Stimulated activated CD8-positive, alpha-beta memory T cell treated with anti-CD3 and anti-CD28 coated beads, Interleukin-2, amount 100 ng/mL, for 1 hour (primary cell): ENCODE results near the gene RNF208.
A peak's percentile ranks its signal among the peaks of the same experiment; 100 is the strongest.
"Not testable (repeated sequence)": the region's sequence is repeated elsewhere in the genome, so short reads cannot be mapped to it uniquely, and the experiment has no call there.

Experiments
- DNase-seq, 2 donors: peaks; one replicate each; pipeline ENCODE4 v3.0.0-alpha.2; 2020; ENCODE audit warnings: low read depth in 2 of 2

The RNF208 gene

GRCh38 chr9:137222190-137223077, at the start of gene RNF208:
TSS of gene RNF208 (minus strand) at chr9:137222240. CDS start at chr9:137221212, 1,028 bp downstream.
- no peak for DNase-seq

- DNase-seq = no peak
Measured at GRCh38 chr9:137271696-137272076, 49.6 kb upstream of the RNF208 start.

- DNase-seq = no peak
Measured at GRCh38 chr9:137270929-137271695, 49.1 kb upstream of the RNF208 start.

GRCh38 chr9:137269231-137269772, 47.3 kb upstream of the RNF208 start:
- DNase-seq = no peak

- DNase-seq = no peak
Measured at GRCh38 chr9:137268538-137269201, 46.6 kb upstream of the RNF208 start.

- no peak for DNase-seq
Measured at GRCh38 chr9:137267933-137268355, 45.9 kb upstream of the RNF208 start.

- no peak for DNase-seq
Measured at GRCh38 chr9:137266585-137267453, 44.8 kb upstream of the RNF208 start.

GRCh38 chr9:137266162-137266527, 44.1 kb upstream of the RNF208 start:
- no peak for DNase-seq

- DNase-seq = no peak
Measured at GRCh38 chr9:137265496-137266161, 43.6 kb upstream of the RNF208 start.

- no peak for DNase-seq
Measured at GRCh38 chr9:137264067-137264466, 42.0 kb upstream of the RNF208 start.

GRCh38 chr9:137263506-137263905, 41.5 kb upstream of the RNF208 start:
- DNase-seq = no peak

GRCh38 chr9:137262909-137263285, 40.9 kb upstream of the RNF208 start:
- DNase-seq = no peak

- DNase-seq = not testable (repeated sequence)
Measured at GRCh38 chr9:137262173-137262908, 40.3 kb upstream of the RNF208 start.

- DNase-seq = no peak
Measured at GRCh38 chr9:137256856-137257255, 34.8 kb upstream of the RNF208 start.

- DNase-seq = no peak
Measured at GRCh38 chr9:137256362-137256761, 34.3 kb upstream of the RNF208 start.

GRCh38 chr9:137255448-137256114, 33.5 kb upstream of the RNF208 start:
- peak in 1 of 2 donors; percentile 14 for DNase-seq

GRCh38 chr9:137254624-137255447, 32.8 kb upstream of the RNF208 start, which contains the start of gene NELFB:
TSS of gene NELFB (plus strand) at chr9:137255327.
- peak; percentile 95 to 96 for DNase-seq
